IPS-18a (cell line): ENCODE data around the gene POM121C.
"Not testable (repeated sequence)": the region's sequence is repeated elsewhere in the genome, so short reads cannot be mapped to it uniquely, and the experiment has no call there.

Experiments used
- H3K27ac ChIP-seq: one replicate; pipeline ENCODE4 v1.5.1; 2013; ENCODE audit warnings: low read length
- H3K27me3 ChIP-seq: one replicate; pipeline ENCODE4 v1.6.1; 2013; ENCODE audit warnings: mild to moderate bottlenecking, low read length; ENCODE audit not compliant: control insufficient read depth, insufficient read depth
- H3K36me3 ChIP-seq: one replicate; pipeline ENCODE4 v1.6.1; 2013; ENCODE audit warnings: low read depth, low read length; ENCODE audit not compliant: control insufficient read depth
- H3K4me1 ChIP-seq: one replicate; pipeline ENCODE4 v1.6.1; 2013; ENCODE audit warnings: low read depth, low read length; ENCODE audit not compliant: control insufficient read depth
- H3K4me3 ChIP-seq: one replicate; pipeline ENCODE4 v1.5.1; 2013; ENCODE audit warnings: low read length
- H3K9ac ChIP-seq: one replicate; pipeline ENCODE4 v1.6.1; 2013; ENCODE audit warnings: mild to moderate bottlenecking, low read length, moderate library complexity
- H3K9me3 ChIP-seq: one replicate; pipeline ENCODE4 v1.6.1; 2013; ENCODE audit warnings: low read depth, low read length; ENCODE audit not compliant: control insufficient read depth

The POM121C gene

GRCh38 chr7:75480313-75480712 is 5.8 kb downstream of the POM121C start:
- not testable (repeated sequence) for H3K4me3 ChIP-seq, H3K27ac ChIP-seq, H3K9me3 ChIP-seq, H3K9ac ChIP-seq, H3K27me3 ChIP-seq, H3K4me1 ChIP-seq, H3K36me3 ChIP-seq

GRCh38 chr7:75477457-75477856 is 8.6 kb downstream of the POM121C start:
- H3K27ac ChIP-seq, H3K36me3 ChIP-seq, H3K9me3 ChIP-seq, H3K4me1 ChIP-seq, H3K27me3 ChIP-seq, H3K9ac ChIP-seq, H3K4me3 ChIP-seq: not testable (repeated sequence)

GRCh38 chr7:75470166-75470565 is 15.9 kb downstream of the POM121C start:
- H3K27me3 ChIP-seq, H3K27ac ChIP-seq, H3K36me3 ChIP-seq: not testable (repeated sequence)

GRCh38 chr7:75460541-75460940 is 25.6 kb downstream of the POM121C start:
- not testable (repeated sequence) for H3K4me3 ChIP-seq, H3K4me1 ChIP-seq, H3K27ac ChIP-seq, H3K27me3 ChIP-seq, H3K9me3 ChIP-seq, H3K36me3 ChIP-seq, H3K9ac ChIP-seq

More at GRCh38 chr7:75470166-75470565, 15.9 kb downstream of the POM121C start:
- H3K9me3 ChIP-seq, H3K9ac ChIP-seq, H3K4me1 ChIP-seq, H3K4me3 ChIP-seq: not testable (repeated sequence)

GRCh38 chr7:75458034-75458433 is 28.1 kb downstream of the POM121C start:
- not testable (repeated sequence) for H3K27me3 ChIP-seq, H3K4me3 ChIP-seq, H3K9me3 ChIP-seq, H3K4me1 ChIP-seq, H3K9ac ChIP-seq, H3K36me3 ChIP-seq, H3K27ac ChIP-seq

GRCh38 chr7:75456403-75456802 is 29.7 kb downstream of the POM121C start:
- not testable (repeated sequence) for H3K36me3 ChIP-seq, H3K27ac ChIP-seq, H3K9me3 ChIP-seq, H3K9ac ChIP-seq, H3K4me1 ChIP-seq, H3K4me3 ChIP-seq, H3K27me3 ChIP-seq

- not testable (repeated sequence) for H3K27ac ChIP-seq, H3K9me3 ChIP-seq, H3K36me3 ChIP-seq, H3K9ac ChIP-seq, H3K27me3 ChIP-seq, H3K4me1 ChIP-seq, H3K4me3 ChIP-seq
These were observed 33.6 kb downstream of the POM121C start for GRCh38 chr7:75452494-75452955.

GRCh38 chr7:75449946-75450345 is 36.2 kb downstream of the POM121C start:
- not testable (repeated sequence) for H3K4me1 ChIP-seq, H3K27me3 ChIP-seq, H3K9ac ChIP-seq, H3K4me3 ChIP-seq, H3K9me3 ChIP-seq, H3K36me3 ChIP-seq, H3K27ac ChIP-seq

- not testable (repeated sequence) for H3K27me3 ChIP-seq, H3K27ac ChIP-seq, H3K4me1 ChIP-seq, H3K9me3 ChIP-seq
- Histone ChIP-seq H3K36me3 (peaks cover 24% of the 10 kb centered on the region), H3K9ac (peak overlapping the region; percentile 56), H3K4me3 (peak overlapping the region; percentile 63)
These were observed 43.5 kb downstream of the POM121C start for GRCh38 chr7:75442465-75443111.

- not testable (repeated sequence) for H3K4me1 ChIP-seq, H3K27me3 ChIP-seq, H3K9ac ChIP-seq, H3K27ac ChIP-seq, H3K9me3 ChIP-seq
- peaks cover 27% of the 10 kb centered on the region for H3K36me3 ChIP-seq
- H3K4me3 ChIP-seq: peak overlapping the region; percentile 44
These were observed 44.0 kb downstream of the POM121C start for GRCh38 chr7:75442101-75442464.

- H3K36me3 ChIP-seq: peaks cover 46% of the 10 kb centered on the region
- H3K4me1 ChIP-seq, H3K4me3 ChIP-seq, H3K27me3 ChIP-seq, H3K27ac ChIP-seq, H3K9ac ChIP-seq, H3K9me3 ChIP-seq: not testable (repeated sequence)
These were observed 47.1 kb downstream of the POM121C start for GRCh38 chr7:75439000-75439399.

- not testable (repeated sequence) for H3K27me3 ChIP-seq, H3K4me3 ChIP-seq, H3K4me1 ChIP-seq, H3K9ac ChIP-seq, H3K9me3 ChIP-seq, H3K27ac ChIP-seq
- peaks cover 15% of the 10 kb centered on the region for H3K36me3 ChIP-seq
These were observed 62.6 kb downstream of the POM121C start for GRCh38 chr7:75423481-75423880.
